H9 (cell line): ENCODE measurements around the gene APOL2. TPM values are rescaled to one million over a fixed set of nuclear protein-coding genes. Genes with fewer than 3 reads are reported as not detected.

ENCODE experiments used
- DNase-seq: peaks from one replicate; pipeline ENCODE4 v3.0.0-alpha.2; 2017
- H2AFZ ChIP-seq: one replicate; pipeline ENCODE4 v1.6.1; 2013; ENCODE audit warnings: mild to moderate bottlenecking, low read length, control low read depth, moderate library complexity
- H2AK5ac ChIP-seq: 2 replicates; pipeline ENCODE4 v1.6.1; 2013; ENCODE audit warnings: low read length, control low read depth, mixed read lengths; ENCODE audit not compliant: insufficient read length
- H2BK120ac ChIP-seq: one replicate; pipeline ENCODE4 v1.6.1; 2013; ENCODE audit warnings: low read depth, mild to moderate bottlenecking, low read length, control low read depth, inconsistent platforms; ENCODE audit not compliant: poor library complexity, severe bottlenecking
- H2BK12ac ChIP-seq: 2 replicates; pipeline ENCODE4 v1.6.1; 2013; ENCODE audit warnings: low read length, control low read depth, mixed read lengths, low read depth; ENCODE audit not compliant: insufficient read length
- H2BK15ac ChIP-seq: 2 replicates; pipeline ENCODE4 v1.6.1; 2013; ENCODE audit warnings: low read depth, low read length, control low read depth
- H2BK20ac ChIP-seq: one replicate; pipeline ENCODE4 v1.6.1; 2013; ENCODE audit warnings: low read depth, mild to moderate bottlenecking, low read length, control low read depth, inconsistent platforms; ENCODE audit not compliant: poor library complexity, severe bottlenecking
- H2BK5ac ChIP-seq: 2 replicates; pipeline ENCODE4 v1.6.1; 2013; ENCODE audit warnings: low read length, control low read depth, mixed read lengths; ENCODE audit not compliant: insufficient read length
- H3K14ac ChIP-seq: 2 replicates; pipeline ENCODE4 v1.6.1; 2013; ENCODE audit warnings: low read length, control low read depth; ENCODE audit not compliant: insufficient read depth
- H3K18ac ChIP-seq: 2 replicates; pipeline ENCODE4 v1.6.1; 2013; ENCODE audit warnings: low read depth, mild to moderate bottlenecking, mixed read lengths, low read length, control low read depth; ENCODE audit not compliant: insufficient read length
- H3K23ac ChIP-seq: 2 replicates; pipeline ENCODE4 v1.6.1; 2013; ENCODE audit warnings: low read length, control low read depth, mixed read lengths, low read depth; ENCODE audit not compliant: insufficient read length
- H3K23me2 ChIP-seq: 2 replicates; pipeline ENCODE4 v1.6.1; 2013; ENCODE audit warnings: low read depth, mild to moderate bottlenecking, mixed read lengths, low read length, control low read depth; ENCODE audit not compliant: insufficient read length, poor library complexity, severe bottlenecking
- H3K27ac ChIP-seq: 2 replicates; pipeline ENCODE4 v1.5.1; 2013; ENCODE audit warnings: low read length, control low read depth, mixed read lengths, low read depth; ENCODE audit not compliant: insufficient read length
- H3K27me3 ChIP-seq: 2 replicates; pipeline ENCODE4 v1.6.1; 2013; ENCODE audit warnings: low read length, control low read depth, inconsistent platforms; ENCODE audit not compliant: insufficient read depth
- H3K4ac ChIP-seq: 2 replicates; pipeline ENCODE4 v1.6.1; 2013; ENCODE audit warnings: low read depth, mild to moderate bottlenecking, control low read depth, inconsistent platforms, low read length, moderate library complexity
- H3K4me1 ChIP-seq: 2 replicates; pipeline ENCODE4 v1.6.1; 2013; ENCODE audit warnings: low read length, control low read depth, inconsistent platforms; ENCODE audit not compliant: insufficient read depth
- H3K4me2 ChIP-seq: 2 replicates; pipeline ENCODE4 v1.6.1; 2013; ENCODE audit warnings: low read length, control low read depth, mixed read lengths; ENCODE audit not compliant: insufficient read length, insufficient read depth
- H3K56ac ChIP-seq: 2 replicates; pipeline ENCODE4 v1.6.1; 2013; ENCODE audit warnings: low read depth, mild to moderate bottlenecking, mixed read lengths, low read length, control low read depth; ENCODE audit not compliant: insufficient read length
- H3K79me1 ChIP-seq: 2 replicates; pipeline ENCODE4 v1.6.1; 2013; ENCODE audit warnings: low read depth, mild to moderate bottlenecking, moderate library complexity, low read length, control low read depth, inconsistent platforms; ENCODE audit not compliant: insufficient read depth, poor library complexity, severe bottlenecking
- H3K79me2 ChIP-seq: 2 replicates; pipeline ENCODE4 v1.6.1; 2013; ENCODE audit warnings: low read length, control low read depth, inconsistent platforms; ENCODE audit not compliant: insufficient read depth
- H3K9ac ChIP-seq: 2 replicates; pipeline ENCODE4 v1.6.1; 2013; ENCODE audit warnings: low read length, control low read depth, mixed read lengths; ENCODE audit not compliant: insufficient read length; ENCODE audit errors: extremely low read depth
- H3K9me3 ChIP-seq: one replicate; pipeline ENCODE4 v1.6.1; 2013; ENCODE audit warnings: low read depth, low read length, inconsistent platforms; ENCODE audit not compliant: control insufficient read depth
- H3T11ph ChIP-seq: one replicate; pipeline ENCODE4 v1.6.1; 2013; ENCODE audit warnings: mild to moderate bottlenecking, low read length, control low read depth, inconsistent platforms
- H4K20me1 ChIP-seq: one replicate; pipeline ENCODE4 v1.6.1; 2013; ENCODE audit not compliant: control insufficient read depth, insufficient read length, insufficient read depth
- H4K5ac ChIP-seq: 2 replicates; pipeline ENCODE4 v1.6.1; 2013; ENCODE audit warnings: low read depth, mild to moderate bottlenecking, mixed read lengths, low read length, control low read depth; ENCODE audit not compliant: insufficient read length
- H4K8ac ChIP-seq: replicated peaks from 2 replicates; pipeline ENCODE4 v1.6.1; 2013; ENCODE audit warnings: low read length, control low read depth, mixed read lengths, low read depth; ENCODE audit not compliant: insufficient read length
- H4K91ac ChIP-seq: 2 replicates; pipeline ENCODE4 v1.6.1; 2013; ENCODE audit warnings: low read depth, mild to moderate bottlenecking, moderate library complexity, mixed read lengths, low read length, control low read depth; ENCODE audit not compliant: insufficient read length
- H3K27ac Mint-ChIP-seq, 3 experiments: 2 replicates in 2 of 3; 3 replicates in 1 of 3; pipeline ENCODE4 v1.8.0; 2020 to 2021; ENCODE audit warnings: mixed read lengths in 3 of 3, mild to moderate bottlenecking in 1 of 3, moderate library complexity in 1 of 3
- H3K27me3 Mint-ChIP-seq: 2 replicates; pipeline ENCODE4 v1.8.0; 2021; ENCODE audit warnings: low read depth, mild to moderate bottlenecking, moderate library complexity, mixed read lengths
- H3K36me3 Mint-ChIP-seq, 3 experiments: 2 replicates in 2 of 3; 3 replicates in 1 of 3; pipeline ENCODE4 v1.8.0; 2020 to 2021; ENCODE audit warnings: low read depth in 3 of 3, mixed read lengths in 3 of 3; ENCODE audit not compliant: insufficient read depth in 1 of 3
- H3K4me1 Mint-ChIP-seq, 2 experiments: 2 replicates each; pipeline ENCODE4 v1.8.0; 2020; ENCODE audit warnings: mixed read lengths in 2 of 2
- H3K4me3 Mint-ChIP-seq, 2 experiments: 2 replicates in 1 of 2; 3 replicates in 1 of 2; pipeline ENCODE4 v1.8.0; 2020 to 2021; ENCODE audit warnings: mild to moderate bottlenecking in 2 of 2, mixed read lengths in 2 of 2, moderate library complexity in 1 of 2
- H3K9me3 Mint-ChIP-seq, 2 experiments: 2 replicates in 1 of 2; 3 replicates in 1 of 2; pipeline ENCODE4 v1.8.0; 2020; ENCODE audit warnings: mild to moderate bottlenecking in 2 of 2, mixed read lengths in 2 of 2, moderate library complexity in 1 of 2
- WGBS: extraction: QIAGEN DNeasy Blood & Tissue Kit; methylation state at CpG from one replicate; pipeline ENCODE4 v1.1.7; 2013; ENCODE audit warnings: missing lambda C conversion rate, low lambda C conversion rate, mixed read lengths; ENCODE audit not compliant: insufficient read length; ENCODE audit errors: extremely low coverage; 5-methylcytosine and 5-hydroxymethylcytosine counted together
- total RNA-seq: library from RNA; stranded (reverse); gene quantifications from 2 replicates; pipeline ENCODE4 v1.2.1, GENCODE V29; 2021
- TF ChIP-seq, protein P1 (sequence below): fragments of 200-600 bp; sonication (generic); conservative IDR thresholded peaks from 3 replicates; pipeline ENCODE4 v1.8.0; 2021; ENCODE audit warnings: antibody characterized with exemption, mild to moderate bottlenecking

The APOL2 gene
- total RNA-seq, 1 experiment from 2014 or later = 15.6 TPM

DNA sequence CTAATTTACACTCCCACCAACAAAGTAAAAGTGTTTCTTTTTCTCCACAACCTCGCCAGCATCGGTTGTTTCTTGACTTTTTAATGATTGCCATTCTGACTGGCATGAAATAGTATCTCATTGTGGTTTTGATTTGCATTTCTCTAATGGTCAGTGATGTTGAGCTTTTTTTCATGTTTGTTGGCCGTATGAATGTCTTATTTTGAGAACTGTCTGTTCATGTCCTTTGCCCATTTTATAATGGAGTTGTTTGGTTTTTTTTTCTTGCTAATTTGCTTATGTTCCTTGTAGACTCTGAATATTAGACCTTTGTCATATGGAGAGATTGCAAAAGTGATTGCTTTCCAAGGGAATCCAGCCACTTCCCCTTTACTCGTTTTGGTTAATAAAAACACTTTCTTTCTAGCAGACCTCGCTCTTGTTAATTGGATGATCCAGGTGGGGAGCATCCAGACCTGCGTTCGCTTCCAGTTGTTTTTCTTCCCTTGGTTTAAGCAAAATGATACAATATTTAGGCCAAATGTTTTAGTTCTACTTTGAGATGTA lies 20.6 kb downstream of the APOL2 start:
- H2BK120ac ChIP-seq = no peak overlapping the region
- H3K27ac ChIP-seq = no peak overlapping the region
- no CpG with 5 or more reads among the region's 7 CpGs for WGBS
- peaks cover 20% of the 10 kb centered on the region in 2 experiments for H3K4me1 Mint-ChIP-seq
- no peak overlapping the region for H3K9ac ChIP-seq
- no peak overlapping the region for H3K4me3 Mint-ChIP-seq
- no peaks in the 10 kb centered on the region for H3K23me2 ChIP-seq
- TF ChIP-seq, protein P1, sequence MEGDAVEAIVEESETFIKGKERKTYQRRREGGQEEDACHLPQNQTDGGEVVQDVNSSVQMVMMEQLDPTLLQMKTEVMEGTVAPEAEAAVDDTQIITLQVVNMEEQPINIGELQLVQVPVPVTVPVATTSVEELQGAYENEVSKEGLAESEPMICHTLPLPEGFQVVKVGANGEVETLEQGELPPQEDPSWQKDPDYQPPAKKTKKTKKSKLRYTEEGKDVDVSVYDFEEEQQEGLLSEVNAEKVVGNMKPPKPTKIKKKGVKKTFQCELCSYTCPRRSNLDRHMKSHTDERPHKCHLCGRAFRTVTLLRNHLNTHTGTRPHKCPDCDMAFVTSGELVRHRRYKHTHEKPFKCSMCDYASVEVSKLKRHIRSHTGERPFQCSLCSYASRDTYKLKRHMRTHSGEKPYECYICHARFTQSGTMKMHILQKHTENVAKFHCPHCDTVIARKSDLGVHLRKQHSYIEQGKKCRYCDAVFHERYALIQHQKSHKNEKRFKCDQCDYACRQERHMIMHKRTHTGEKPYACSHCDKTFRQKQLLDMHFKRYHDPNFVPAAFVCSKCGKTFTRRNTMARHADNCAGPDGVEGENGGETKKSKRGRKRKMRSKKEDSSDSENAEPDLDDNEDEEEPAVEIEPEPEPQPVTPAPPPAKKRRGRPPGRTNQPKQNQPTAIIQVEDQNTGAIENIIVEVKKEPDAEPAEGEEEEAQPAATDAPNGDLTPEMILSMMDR = no peak
- H3K27ac Mint-ChIP-seq = no peak overlapping the region
- H2AK5ac ChIP-seq = no peak overlapping the region
- no peak overlapping the region for H3K4ac ChIP-seq
- no peak overlapping the region for H4K5ac ChIP-seq
- H3K18ac ChIP-seq = no peak overlapping the region
- no peaks in the 10 kb centered on the region for H4K20me1 ChIP-seq
- H2AFZ ChIP-seq = no peak overlapping the region
- no peaks in the 10 kb centered on the region for H3K9me3 ChIP-seq
- H2BK20ac ChIP-seq = no peak overlapping the region
- no peak overlapping the region for H2BK5ac ChIP-seq
- no peak overlapping the region for H3K14ac ChIP-seq
- no peaks in the 10 kb centered on the region for H3K79me1 ChIP-seq
- no peak overlapping the region for H2BK15ac ChIP-seq
- H3K23ac ChIP-seq = no peak overlapping the region
- no peak overlapping the region for H3K4me2 ChIP-seq
- no peak for DNase-seq
- H3T11ph ChIP-seq = no peak overlapping the region
- H3K56ac ChIP-seq = no peak overlapping the region
- no peak overlapping the region for H2BK12ac ChIP-seq
- peaks cover 0 to 2% (median 0%) of the 10 kb centered on the region in 3 experiments; a peak in 1 of 7 replicates for H3K36me3 Mint-ChIP-seq
- H3K79me2 ChIP-seq = no peaks in the 10 kb centered on the region
- H3K4me1 ChIP-seq = no peaks in the 10 kb centered on the region
- no peaks in the 10 kb centered on the region; a peak in 1 of 5 replicates for H3K9me3 Mint-ChIP-seq
- no peak overlapping the region for H4K91ac ChIP-seq
- H3K27me3 Mint-ChIP-seq = peaks cover 11% of the 10 kb centered on the region
- no peaks in the 10 kb centered on the region for H3K27me3 ChIP-seq
- no peak overlapping the region for H4K8ac ChIP-seq
